Fibroblast of villous mesenchyme (primary cell): ENCODE results near the gene KCNMA1. TPM values are rescaled to one million over a fixed set of nuclear protein-coding genes. Genes with fewer than 3 reads are reported as not detected.

Source experiments
- DNase-seq: peaks from one replicate; pipeline ENCODE4 v3.0.0-alpha.2; 2010; ENCODE audit warnings: low read depth
- H3K4me3 ChIP-seq: 2 replicates; pipeline ENCODE4 v1.5.1; 2011; ENCODE audit warnings: low read depth, mild to moderate bottlenecking, low read length
- total RNA-seq: library from RNA; depleted of rRNA; stranded (reverse); fragments of >200 nt; gene quantifications from 2 replicates; pipeline ENCODE4 v1.2.3, GENCODE V29; 2012
- TF ChIP-seq, protein P1 (sequence below): IDR thresholded peaks from 2 replicates; pipeline ENCODE4 v1.5.1; 2012; ENCODE audit warnings: low read depth, mild to moderate bottlenecking, low read length; ENCODE audit not compliant: insufficient read depth

The KCNMA1 gene
- total RNA-seq, 1 donor, result 36.7 TPM

DNA sequence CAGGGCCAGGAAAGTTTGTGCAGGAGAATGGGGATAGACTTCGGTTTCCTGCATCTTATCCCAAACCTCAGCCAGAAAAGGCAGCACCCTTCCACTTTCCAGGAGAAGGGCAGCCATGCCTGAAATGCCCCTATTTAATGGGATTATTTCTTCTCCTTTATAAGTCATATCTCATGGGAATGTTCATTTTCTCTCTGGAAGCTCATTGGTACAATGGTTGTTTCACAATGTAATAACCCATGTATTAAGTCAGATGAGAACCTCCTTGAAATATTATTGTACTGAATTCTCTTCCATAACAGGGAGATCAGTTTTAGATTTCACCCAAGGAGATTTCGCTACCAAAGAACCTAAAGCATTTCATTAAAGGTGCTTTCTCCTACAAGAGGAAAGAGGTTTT, 457.5 kb downstream of the KCNMA1 start:
- no peak for DNase-seq

GRCh38 chr10:77179015-77179695, 458.5 kb downstream of the KCNMA1 start:
- no peak overlapping the region for H3K4me3 ChIP-seq
- TF ChIP-seq, protein P1, sequence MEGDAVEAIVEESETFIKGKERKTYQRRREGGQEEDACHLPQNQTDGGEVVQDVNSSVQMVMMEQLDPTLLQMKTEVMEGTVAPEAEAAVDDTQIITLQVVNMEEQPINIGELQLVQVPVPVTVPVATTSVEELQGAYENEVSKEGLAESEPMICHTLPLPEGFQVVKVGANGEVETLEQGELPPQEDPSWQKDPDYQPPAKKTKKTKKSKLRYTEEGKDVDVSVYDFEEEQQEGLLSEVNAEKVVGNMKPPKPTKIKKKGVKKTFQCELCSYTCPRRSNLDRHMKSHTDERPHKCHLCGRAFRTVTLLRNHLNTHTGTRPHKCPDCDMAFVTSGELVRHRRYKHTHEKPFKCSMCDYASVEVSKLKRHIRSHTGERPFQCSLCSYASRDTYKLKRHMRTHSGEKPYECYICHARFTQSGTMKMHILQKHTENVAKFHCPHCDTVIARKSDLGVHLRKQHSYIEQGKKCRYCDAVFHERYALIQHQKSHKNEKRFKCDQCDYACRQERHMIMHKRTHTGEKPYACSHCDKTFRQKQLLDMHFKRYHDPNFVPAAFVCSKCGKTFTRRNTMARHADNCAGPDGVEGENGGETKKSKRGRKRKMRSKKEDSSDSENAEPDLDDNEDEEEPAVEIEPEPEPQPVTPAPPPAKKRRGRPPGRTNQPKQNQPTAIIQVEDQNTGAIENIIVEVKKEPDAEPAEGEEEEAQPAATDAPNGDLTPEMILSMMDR, result no peak
- DNase-seq, result peak; percentile 81

More for the DNA sequence above, 457.5 kb downstream of the KCNMA1 start:
- H3K4me3 ChIP-seq, result no peak overlapping the region
- TF ChIP-seq, protein P1, result no peak

DNA sequence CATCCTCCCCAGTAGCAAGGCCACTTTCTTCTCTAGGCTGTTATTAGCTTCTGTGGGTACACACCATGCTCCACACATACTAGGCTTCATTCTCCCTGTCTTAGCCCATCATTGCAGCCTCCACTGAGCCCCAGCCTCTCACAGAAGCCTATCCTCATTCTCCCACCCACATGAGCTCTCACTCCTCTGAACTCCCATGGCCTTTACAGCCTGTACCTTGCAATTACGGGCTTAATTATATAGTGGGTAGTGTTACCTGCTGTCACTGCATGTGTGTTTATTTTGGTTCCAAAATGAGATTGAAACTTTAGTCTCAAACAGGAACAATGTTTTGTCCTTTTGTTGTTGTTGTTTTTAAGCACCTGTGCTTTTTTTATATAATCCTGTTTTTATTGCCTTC, 460.0 kb downstream of the KCNMA1 start:
- DNase-seq, result no peak
- no peak overlapping the region for H3K4me3 ChIP-seq
- TF ChIP-seq, protein P1, result no peak

DNA sequence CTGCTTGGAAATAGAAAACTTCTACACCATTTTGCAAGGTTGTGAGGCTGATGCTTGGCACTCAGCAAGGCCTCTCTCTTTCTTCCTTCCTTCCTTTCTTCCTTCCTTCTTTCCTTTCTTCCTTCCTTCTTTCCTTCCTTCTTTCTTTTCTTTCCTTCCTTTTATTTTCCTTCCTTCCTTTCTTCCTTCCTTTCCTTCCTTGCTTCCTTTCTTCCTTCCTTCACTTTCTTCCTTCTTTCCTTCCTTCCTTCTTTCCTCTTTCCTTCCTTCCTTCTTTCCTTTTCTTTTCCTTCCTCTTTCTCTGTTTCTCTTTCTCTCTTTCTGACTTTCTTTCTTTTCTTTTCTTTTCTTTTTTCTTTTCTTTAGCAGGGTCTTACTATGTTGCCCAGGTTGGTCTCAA, 460.4 kb downstream of the KCNMA1 start:
- no peak for DNase-seq
- TF ChIP-seq, protein P1, result no peak
- no peak overlapping the region for H3K4me3 ChIP-seq

- no peak overlapping the region for H3K4me3 ChIP-seq
- no peak for DNase-seq
- TF ChIP-seq, protein P1, result no peak
Observed at GRCh38 chr10:77176232-77176631, 461.4 kb downstream of the KCNMA1 start.

DNA sequence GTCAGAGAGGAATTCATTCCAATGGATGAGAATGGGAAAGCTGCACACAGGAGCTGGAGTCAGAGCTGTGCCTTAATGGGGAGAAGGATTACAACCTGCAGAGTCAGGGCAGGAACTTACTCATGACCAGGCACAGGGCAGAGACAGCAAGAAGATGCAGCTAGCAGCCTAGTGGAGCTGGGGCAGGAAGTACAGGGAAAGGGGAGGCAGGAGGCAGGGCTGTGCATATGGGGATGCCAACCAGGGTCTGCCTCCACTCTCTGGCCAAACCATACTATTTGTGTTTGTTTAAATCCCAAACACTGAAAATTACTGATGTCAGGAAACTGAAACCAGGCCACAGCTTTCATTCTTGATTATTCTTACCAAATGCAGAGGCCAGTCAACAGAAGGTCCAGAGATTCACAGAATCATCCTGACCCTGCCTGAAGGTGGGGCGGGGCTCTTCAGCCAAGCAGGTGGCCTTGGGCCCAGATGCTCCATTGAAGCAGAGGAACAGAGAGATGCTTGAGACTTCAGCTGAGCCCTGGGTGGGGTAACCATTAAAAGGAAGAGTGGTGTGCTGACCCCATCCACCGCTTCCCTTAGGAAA, 461.9 kb downstream of the KCNMA1 start:
- TF ChIP-seq, protein P1, result no peak
- no peak for DNase-seq
- H3K4me3 ChIP-seq, result no peak overlapping the region
